ENCODE results near the gene THADA. TPM values are rescaled to one million over a fixed set of nuclear protein-coding genes. Genes with fewer than 3 reads are reported as not detected.

THADA gene
- total and polyA plus RNA-seq, 4 experiments from 2014 or later: 20.3 to 44.8 (median 32.8) TPM

- Mint-ChIP-seq H3K4me1 (peaks cover 11 to 20% (median 12%) of the 10 kb centered on the region in 4 donors), H3K36me3 (peaks cover 36 to 43% of the 10 kb centered on the region in 2 donors), H3K9me3 (no peaks in the 10 kb centered on the region), H3K27ac (peak overlapping the region in 3 of 7 donors; percentile 24 to 45 (median 29)), H3K4me3 (no peak overlapping the region), H3K27me3 (no peaks in the 10 kb centered on the region)
- DNase-seq: peak in 1 of 5 donors; percentile 43
- H3K4me1 ChIP-seq (ENCODE audit: insufficient read depth, low read length): peaks cover 8% of the 10 kb centered on the region
- H3K9me3 ChIP-seq (ENCODE audit: control insufficient read depth in 1 of 2, low read length in 2 of 2): no peaks in the 10 kb centered on the region
- CTCF ChIA-PET (ENCODE audit: partially characterized antibody): no interaction called here
- H3K27ac ChIP-seq (ENCODE audit: low read depth, low read length): no peak overlapping the region
- H3K36me3 ChIP-seq (ENCODE audit: insufficient read depth, low read length): peaks cover 13% of the 10 kb centered on the region
- POLR2A ChIA-PET (ENCODE audit: partially characterized antibody): interaction anchor here (1.8 kb wide), 1 partner anchor 74 kb away, joined by 6 read pairs; no protein-coding TSS in a partner anchor
- intact Hi-C loops (cut with micrococcal nuclease): loop anchor here (5.0 kb wide), 1 partner anchor 133 kb away; no protein-coding TSS in a partner anchor
- H3K27me3 ChIP-seq (ENCODE audit: insufficient read depth, low read length): no peaks in the 10 kb centered on the region
- no peak overlapping the region for H3K4me3 ChIP-seq (ENCODE audit: low read length in 2 of 2)
These were observed 301.8 kb downstream of the THADA start for GRCh38 chr2:43293744-43294695.

- POLR2A ChIA-PET (ENCODE audit: partially characterized antibody): interaction anchor here (1.8 kb wide), 1 partner anchor 73 kb away, joined by 6 read pairs; no protein-coding TSS in a partner anchor
- Mint-ChIP-seq H3K4me1 (peaks cover 10 to 20% (median 12%) of the 10 kb centered on the region in 4 donors), H3K27ac (peak overlapping the region in 2 of 7 donors; percentile 24 to 62), H3K9me3 (no peaks in the 10 kb centered on the region), H3K27me3 (no peaks in the 10 kb centered on the region), H3K36me3 (peaks cover 43 to 49% of the 10 kb centered on the region in 2 donors), H3K4me3 (no peak overlapping the region)
- Histone ChIP-seq H3K27me3 (ENCODE audit: insufficient read depth, low read length) (no peaks in the 10 kb centered on the region), H3K36me3 (ENCODE audit: insufficient read depth, low read length) (peaks cover 13% of the 10 kb centered on the region), H3K27ac (ENCODE audit: low read depth, low read length) (no peak overlapping the region), H3K9me3 (ENCODE audit: control insufficient read depth in 1 of 2, low read length in 2 of 2) (no peaks in the 10 kb centered on the region), H3K4me3 (ENCODE audit: low read length in 2 of 2) (no peak overlapping the region), H3K4me1 (ENCODE audit: insufficient read depth, low read length) (peaks cover 8% of the 10 kb centered on the region)
- intact Hi-C loops (cut with micrococcal nuclease): loop anchor here (5.0 kb wide), 1 partner anchor 134 kb away; no protein-coding TSS in a partner anchor
- CTCF ChIA-PET (ENCODE audit: partially characterized antibody): no interaction called here
- DNase-seq: no peak
These were observed 302.7 kb downstream of the THADA start for GRCh38 chr2:43292851-43293743.

GRCh38 chr2:43292297-43292696 is 303.5 kb downstream of the THADA start:
- Histone ChIP-seq H3K36me3 (ENCODE audit: insufficient read depth, low read length) (peaks cover 20% of the 10 kb centered on the region), H3K9me3 (ENCODE audit: control insufficient read depth in 1 of 2, low read length in 2 of 2) (no peaks in the 10 kb centered on the region), H3K27me3 (ENCODE audit: insufficient read depth, low read length) (no peaks in the 10 kb centered on the region), H3K4me1 (ENCODE audit: insufficient read depth, low read length) (peaks cover 8% of the 10 kb centered on the region), H3K27ac (ENCODE audit: low read depth, low read length) (no peak overlapping the region), H3K4me3 (ENCODE audit: low read length in 2 of 2) (no peak overlapping the region)
- Mint-ChIP-seq H3K4me1 (peaks cover 10 to 20% (median 12%) of the 10 kb centered on the region in 4 donors), H3K27ac (peak overlapping the region in 2 of 7 donors; percentile 37 to 79), H3K36me3 (peaks cover 49 to 57% of the 10 kb centered on the region in 2 donors), H3K4me3 (no peak overlapping the region), H3K9me3 (no peaks in the 10 kb centered on the region), H3K27me3 (no peaks in the 10 kb centered on the region)
- ChIA-PET POLR2A (ENCODE audit: partially characterized antibody) (no interaction called here), CTCF (ENCODE audit: partially characterized antibody) (no interaction called here)
- intact Hi-C loops (cut with micrococcal nuclease): loop anchor here (5.0 kb wide), 1 partner anchor 135 kb away; no protein-coding TSS in a partner anchor
- DNase-seq: no peak

- Histone ChIP-seq H3K27ac (ENCODE audit: low read depth, low read length) (no peak overlapping the region), H3K36me3 (ENCODE audit: insufficient read depth, low read length) (peaks cover 45% of the 10 kb centered on the region), H3K27me3 (ENCODE audit: insufficient read depth, low read length) (no peaks in the 10 kb centered on the region), H3K9me3 (ENCODE audit: control insufficient read depth in 1 of 2, low read length in 2 of 2) (peaks cover 0 to 3% of the 10 kb centered on the region in 2 donors), H3K4me3 (ENCODE audit: low read length in 2 of 2) (no peak overlapping the region), H3K4me1 (ENCODE audit: insufficient read depth, low read length) (peaks cover 2% of the 10 kb centered on the region)
- POLR2A ChIA-PET (ENCODE audit: partially characterized antibody): interaction anchor here (1.1 kb wide), 1 partner anchor 12 kb away, joined by 3 read pairs; no protein-coding TSS in a partner anchor
- DNase-seq: no peak
- H3K36me3 Mint-ChIP-seq: peaks cover 79 to 83% of the 10 kb centered on the region in 2 donors
- H3K27me3 Mint-ChIP-seq: no peaks in the 10 kb centered on the region
- no peak overlapping the region for H3K4me3 Mint-ChIP-seq
- H3K27ac Mint-ChIP-seq: no peak overlapping the region
- H3K9me3 Mint-ChIP-seq: peaks cover 3 to 22% (median 14%) of the 10 kb centered on the region in 8 donors
- H3K4me1 Mint-ChIP-seq: peaks cover 5 to 9% (median 7%) of the 10 kb centered on the region in 4 donors
- CTCF ChIA-PET (ENCODE audit: partially characterized antibody): no interaction called here
- intact Hi-C loops (cut with micrococcal nuclease): no loop called here
These were observed 306.5 kb downstream of the THADA start for GRCh38 chr2:43289331-43289730.

- Histone ChIP-seq H3K9me3 (ENCODE audit: control insufficient read depth in 1 of 2, low read length in 2 of 2) (peaks cover 0 to 6% of the 10 kb centered on the region in 2 donors), H3K27ac (ENCODE audit: low read depth, low read length) (no peak overlapping the region), H3K27me3 (ENCODE audit: insufficient read depth, low read length) (no peaks in the 10 kb centered on the region), H3K4me3 (ENCODE audit: low read length in 2 of 2) (no peak overlapping the region), H3K36me3 (ENCODE audit: insufficient read depth, low read length) (peaks cover 45% of the 10 kb centered on the region), H3K4me1 (ENCODE audit: insufficient read depth, low read length) (no peaks in the 10 kb centered on the region)
- H3K27me3 Mint-ChIP-seq: no peaks in the 10 kb centered on the region
- H3K36me3 Mint-ChIP-seq: peaks cover 83 to 89% of the 10 kb centered on the region in 2 donors
- DNase-seq: no peak
- CTCF ChIA-PET (ENCODE audit: partially characterized antibody): no interaction called here
- peaks cover 0 to 3% (median under 1%) of the 10 kb centered on the region in 4 donors for H3K4me1 Mint-ChIP-seq
- intact Hi-C loops (cut with micrococcal nuclease): no loop called here
- POLR2A ChIA-PET (ENCODE audit: partially characterized antibody): no interaction called here
- H3K27ac Mint-ChIP-seq: no peak overlapping the region
- H3K4me3 Mint-ChIP-seq: no peak overlapping the region
- peaks cover 3 to 26% (median 17%) of the 10 kb centered on the region in 8 donors for H3K9me3 Mint-ChIP-seq
These were observed 307.2 kb downstream of the THADA start for GRCh38 chr2:43288417-43289305.

- H3K36me3 ChIP-seq (ENCODE audit: insufficient read depth, low read length): peaks cover 51% of the 10 kb centered on the region
- Mint-ChIP-seq H3K27ac (no peak overlapping the region), H3K4me1 (peaks cover 0 to 2% (median 0%) of the 10 kb centered on the region in 4 donors), H3K4me3 (no peak overlapping the region), H3K9me3 (peaks cover 3 to 33% (median 19%) of the 10 kb centered on the region in 8 donors), H3K36me3 (peaks cover 88% of the 10 kb centered on the region in 2 donors), H3K27me3 (no peaks in the 10 kb centered on the region)
- H3K9me3 ChIP-seq (ENCODE audit: control insufficient read depth in 1 of 2, low read length in 2 of 2): peaks cover 0 to 6% of the 10 kb centered on the region in 2 donors
- H3K27ac ChIP-seq (ENCODE audit: low read depth, low read length): no peak overlapping the region
- POLR2A ChIA-PET (ENCODE audit: partially characterized antibody): no interaction called here
- H3K4me3 ChIP-seq (ENCODE audit: low read length in 2 of 2): no peak overlapping the region
- CTCF ChIA-PET (ENCODE audit: partially characterized antibody): no interaction called here
- intact Hi-C loops (cut with micrococcal nuclease): no loop called here
- H3K27me3 ChIP-seq (ENCODE audit: insufficient read depth, low read length): no peaks in the 10 kb centered on the region
- no peak for DNase-seq
- H3K4me1 ChIP-seq (ENCODE audit: insufficient read depth, low read length): no peaks in the 10 kb centered on the region
These were observed 309.9 kb downstream of the THADA start for GRCh38 chr2:43285987-43286386.
